GM23338 (cell line): ENCODE data around the gene DHRS7B. TPM values are rescaled to one million over a fixed set of nuclear protein-coding genes. Genes with fewer than 3 reads are reported as not detected.

Experiments used
- ATAC-seq: fragments of 200-7000 bp; cut with Tn5 transposase; 3 replicates; pipeline ENCODE4 v1.9.1; 2020
- DNase-seq: peaks from one replicate; pipeline ENCODE4 v3.0.0-alpha.2; 2015; ENCODE audit warnings: low spot score
- H2AFZ ChIP-seq: fragments of 200-600 bp; sonication (generic); 2 replicates; pipeline ENCODE4 v1.8.0; 2016; ENCODE audit warnings: antibody characterized with exemption, mild to moderate bottlenecking, moderate library complexity
- H3F3A ChIP-seq: fragments of 200-600 bp; sonication (generic); replicated peaks from 2 replicates; pipeline ENCODE4 v1.8.0; 2017; ENCODE audit warnings: antibody characterized with exemption, mixed run types, low read depth
- H3K27ac ChIP-seq: fragments of 200-600 bp; sonication (generic); 2 replicates; pipeline ENCODE4 v1.6.1; 2016; ENCODE audit warnings: low read depth
- H3K27me3 ChIP-seq: fragments of 200-600 bp; sonication (generic); 2 replicates; pipeline ENCODE4 v1.8.0; 2016; ENCODE audit warnings: mild to moderate bottlenecking, mixed run types, moderate library complexity; ENCODE audit not compliant: insufficient read depth
- H3K36me3 ChIP-seq: fragments of 200-600 bp; sonication (generic); 2 replicates; pipeline ENCODE4 v1.8.0; 2016; ENCODE audit warnings: mild to moderate bottlenecking; ENCODE audit not compliant: insufficient read depth
- H3K4me1 ChIP-seq: fragments of 200-600 bp; sonication (generic); 2 replicates; pipeline ENCODE4 v1.8.0; 2016; ENCODE audit warnings: mild to moderate bottlenecking, moderate library complexity; ENCODE audit not compliant: insufficient read depth
- H3K4me2 ChIP-seq: fragments of 200-600 bp; sonication (generic); 2 replicates; pipeline ENCODE4 v1.7.1; 2017; ENCODE audit warnings: mixed run types
- H3K4me3 ChIP-seq: fragments of 200-600 bp; sonication (generic); 2 replicates; pipeline ENCODE4 v1.6.1; 2016; ENCODE audit warnings: mixed run types
- H3K79me2 ChIP-seq: fragments of 200-600 bp; sonication (generic); replicated peaks from 2 replicates; pipeline ENCODE4 v1.8.0; 2017; ENCODE audit warnings: mild to moderate bottlenecking; ENCODE audit not compliant: insufficient read depth
- H3K9me2 ChIP-seq: fragments of 200-600 bp; sonication (generic); 2 replicates; pipeline ENCODE4 v1.8.0; 2017; ENCODE audit not compliant: insufficient read depth
- H4K20me1 ChIP-seq: fragments of 200-600 bp; sonication (generic); replicated peaks from 2 replicates; pipeline ENCODE4 v1.8.0; 2017; ENCODE audit warnings: mild to moderate bottlenecking; ENCODE audit not compliant: insufficient read depth
- H3K27ac Mint-ChIP-seq: 2 replicates; pipeline ENCODE4 v1.8.0; 2020; ENCODE audit warnings: inconsistent platforms, mild to moderate bottlenecking, moderate library complexity, mixed read lengths
- H3K27me3 Mint-ChIP-seq: 3 replicates; pipeline ENCODE4 v1.8.0; 2022; ENCODE audit warnings: low read depth, mild to moderate bottlenecking, moderate library complexity, mixed read lengths, inconsistent platforms; ENCODE audit not compliant: insufficient read depth, poor library complexity
- H3K36me3 Mint-ChIP-seq: 3 replicates; pipeline ENCODE4 v1.8.0; 2021; ENCODE audit warnings: low read depth, mild to moderate bottlenecking, inconsistent platforms, moderate library complexity, mixed read lengths
- H3K4me1 Mint-ChIP-seq: 3 replicates; pipeline ENCODE4 v1.8.0; 2020; ENCODE audit warnings: mild to moderate bottlenecking, inconsistent platforms, mixed read lengths
- H3K4me3 Mint-ChIP-seq: 3 replicates; pipeline ENCODE4 v1.8.0; 2021; ENCODE audit warnings: moderate library complexity, mild to moderate bottlenecking, inconsistent platforms, mixed read lengths
- H3K9me3 Mint-ChIP-seq: 3 replicates; pipeline ENCODE4 v1.8.0; 2020; ENCODE audit warnings: moderate library complexity, mild to moderate bottlenecking, inconsistent platforms, mixed read lengths
- CREB1 ChIP-seq: fragments of 250-450 bp; sonication (Bioruptor Pico); IDR thresholded peaks from 2 replicates; pipeline ENCODE4 v1.5.0; 2020; ENCODE audit warnings: low read depth, mild to moderate bottlenecking, moderate library complexity
- EZH2phosphoT487 ChIP-seq: fragments of 200-600 bp; sonication (generic); IDR thresholded peaks from one replicate; pipeline ENCODE4 v1.8.1; 2018; ENCODE audit warnings: antibody characterized with exemption; ENCODE audit not compliant: unreplicated experiment
- JUNB ChIP-seq: IDR thresholded peaks from one replicate; pipeline ENCODE4 v1.6.1; 2016; ENCODE audit warnings: antibody characterized with exemption; ENCODE audit not compliant: unreplicated experiment
- NANOG ChIP-seq: IDR thresholded peaks from 2 replicates; pipeline ENCODE4 v1.6.1; 2016; ENCODE audit warnings: antibody characterized with exemption, borderline replicate concordance
- STAT1 ChIP-seq: IDR thresholded peaks from one replicate; pipeline ENCODE4 v1.6.1; 2016; ENCODE audit warnings: antibody characterized with exemption; ENCODE audit not compliant: unreplicated experiment
- ZNF114 ChIP-seq: fragments of 250-450 bp; sonication (Bioruptor Pico); IDR thresholded peaks from 2 replicates; pipeline ENCODE4 v1.5.0; 2020; ENCODE audit warnings: mild to moderate bottlenecking, moderate library complexity
- polyA plus RNA-seq: library from polyadenylated mRNA; unstranded; fragments of >200 nt; fragmentation: Nextera tagmentation; extraction: Ambion mirVana; gene quantifications from 2 replicates; pipeline ENCODE4 v1.2.1, GENCODE V29; 2016
- total RNA-seq: library from RNA; depleted of rRNA; stranded (reverse); fragments of >200 nt; shearing (Covaris generic); gene quantifications from 2 replicates; pipeline ENCODE4 v1.2.3, GENCODE V29; 2014
- TF ChIP-seq, protein P1 (sequence below): fragments of 250-450 bp; sonication (Bioruptor Pico); IDR thresholded peaks from 2 replicates; pipeline ENCODE4 v1.5.0; 2020; ENCODE audit warnings: mild to moderate bottlenecking, moderate library complexity
- TF ChIP-seq, protein P2 (sequence below), 2 experiments: fragments of 200-600 bp in 1 of 2; sonication (generic) in 1 of 2; conservative IDR thresholded peaks; 2 replicates each; pipeline versions ENCODE4 v1.5.1 to v1.6.1; 2016 to 2017; ENCODE audit warnings: antibody characterized with exemption in 2 of 2, low read depth in 2 of 2, mild to moderate bottlenecking in 2 of 2, moderate library complexity in 1 of 2
- TF ChIP-seq, protein P3 (sequence below): IDR thresholded peaks from 2 replicates; pipeline ENCODE4 v1.6.1; 2016; ENCODE audit warnings: antibody characterized with exemption

The DHRS7B gene
- total and polyA plus RNA-seq, 2 experiments from 2014 or later: 26.6 to 27.9 TPM

DNA sequence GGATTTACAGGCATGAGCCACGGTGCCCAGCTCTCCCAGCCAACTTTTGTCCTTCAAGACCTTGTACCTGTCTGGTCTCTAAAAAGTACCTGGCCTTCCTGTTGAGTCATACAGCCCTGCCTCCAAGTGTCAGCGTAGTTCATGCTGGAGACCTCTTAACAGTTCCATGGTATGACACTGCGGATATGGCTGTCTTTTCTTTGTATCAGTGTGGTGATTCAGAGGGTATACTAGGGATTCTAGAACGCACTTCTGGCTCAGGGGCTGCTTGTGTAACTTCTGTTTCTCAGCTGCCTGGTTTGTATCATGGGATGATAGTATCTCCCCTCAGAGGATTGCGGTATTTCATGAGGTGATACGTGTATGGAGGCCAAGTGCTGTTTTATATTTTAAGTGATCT lies 89.2 kb downstream of the DHRS7B start:
- Histone ChIP-seq H3K9me2 (no peaks in the 10 kb centered on the region), H3K27ac (no peak overlapping the region), H2AFZ (no peak overlapping the region), H4K20me1 (peaks cover 33% of the 10 kb centered on the region), H3K36me3 (peaks cover 3% of the 10 kb centered on the region; the same call in 1 of the 2 replicates), H3K79me2 (peaks cover 41% of the 10 kb centered on the region), H3F3A (peaks cover 6% of the 10 kb centered on the region), H3K4me2 (peak overlapping the region; percentile 98), H3K4me1 (peaks cover 21% of the 10 kb centered on the region), H3K4me3 (peak overlapping the region; percentile 98; the same call in 1 of the 2 replicates), H3K27me3 (no peaks in the 10 kb centered on the region)
- DNase-seq (no peak), ATAC-seq (no peak)
- H3K4me3 Mint-ChIP-seq: peak overlapping the region; percentile 98
- no peaks in the 10 kb centered on the region for H3K36me3 Mint-ChIP-seq
- TF ChIP-seq, protein P1, sequence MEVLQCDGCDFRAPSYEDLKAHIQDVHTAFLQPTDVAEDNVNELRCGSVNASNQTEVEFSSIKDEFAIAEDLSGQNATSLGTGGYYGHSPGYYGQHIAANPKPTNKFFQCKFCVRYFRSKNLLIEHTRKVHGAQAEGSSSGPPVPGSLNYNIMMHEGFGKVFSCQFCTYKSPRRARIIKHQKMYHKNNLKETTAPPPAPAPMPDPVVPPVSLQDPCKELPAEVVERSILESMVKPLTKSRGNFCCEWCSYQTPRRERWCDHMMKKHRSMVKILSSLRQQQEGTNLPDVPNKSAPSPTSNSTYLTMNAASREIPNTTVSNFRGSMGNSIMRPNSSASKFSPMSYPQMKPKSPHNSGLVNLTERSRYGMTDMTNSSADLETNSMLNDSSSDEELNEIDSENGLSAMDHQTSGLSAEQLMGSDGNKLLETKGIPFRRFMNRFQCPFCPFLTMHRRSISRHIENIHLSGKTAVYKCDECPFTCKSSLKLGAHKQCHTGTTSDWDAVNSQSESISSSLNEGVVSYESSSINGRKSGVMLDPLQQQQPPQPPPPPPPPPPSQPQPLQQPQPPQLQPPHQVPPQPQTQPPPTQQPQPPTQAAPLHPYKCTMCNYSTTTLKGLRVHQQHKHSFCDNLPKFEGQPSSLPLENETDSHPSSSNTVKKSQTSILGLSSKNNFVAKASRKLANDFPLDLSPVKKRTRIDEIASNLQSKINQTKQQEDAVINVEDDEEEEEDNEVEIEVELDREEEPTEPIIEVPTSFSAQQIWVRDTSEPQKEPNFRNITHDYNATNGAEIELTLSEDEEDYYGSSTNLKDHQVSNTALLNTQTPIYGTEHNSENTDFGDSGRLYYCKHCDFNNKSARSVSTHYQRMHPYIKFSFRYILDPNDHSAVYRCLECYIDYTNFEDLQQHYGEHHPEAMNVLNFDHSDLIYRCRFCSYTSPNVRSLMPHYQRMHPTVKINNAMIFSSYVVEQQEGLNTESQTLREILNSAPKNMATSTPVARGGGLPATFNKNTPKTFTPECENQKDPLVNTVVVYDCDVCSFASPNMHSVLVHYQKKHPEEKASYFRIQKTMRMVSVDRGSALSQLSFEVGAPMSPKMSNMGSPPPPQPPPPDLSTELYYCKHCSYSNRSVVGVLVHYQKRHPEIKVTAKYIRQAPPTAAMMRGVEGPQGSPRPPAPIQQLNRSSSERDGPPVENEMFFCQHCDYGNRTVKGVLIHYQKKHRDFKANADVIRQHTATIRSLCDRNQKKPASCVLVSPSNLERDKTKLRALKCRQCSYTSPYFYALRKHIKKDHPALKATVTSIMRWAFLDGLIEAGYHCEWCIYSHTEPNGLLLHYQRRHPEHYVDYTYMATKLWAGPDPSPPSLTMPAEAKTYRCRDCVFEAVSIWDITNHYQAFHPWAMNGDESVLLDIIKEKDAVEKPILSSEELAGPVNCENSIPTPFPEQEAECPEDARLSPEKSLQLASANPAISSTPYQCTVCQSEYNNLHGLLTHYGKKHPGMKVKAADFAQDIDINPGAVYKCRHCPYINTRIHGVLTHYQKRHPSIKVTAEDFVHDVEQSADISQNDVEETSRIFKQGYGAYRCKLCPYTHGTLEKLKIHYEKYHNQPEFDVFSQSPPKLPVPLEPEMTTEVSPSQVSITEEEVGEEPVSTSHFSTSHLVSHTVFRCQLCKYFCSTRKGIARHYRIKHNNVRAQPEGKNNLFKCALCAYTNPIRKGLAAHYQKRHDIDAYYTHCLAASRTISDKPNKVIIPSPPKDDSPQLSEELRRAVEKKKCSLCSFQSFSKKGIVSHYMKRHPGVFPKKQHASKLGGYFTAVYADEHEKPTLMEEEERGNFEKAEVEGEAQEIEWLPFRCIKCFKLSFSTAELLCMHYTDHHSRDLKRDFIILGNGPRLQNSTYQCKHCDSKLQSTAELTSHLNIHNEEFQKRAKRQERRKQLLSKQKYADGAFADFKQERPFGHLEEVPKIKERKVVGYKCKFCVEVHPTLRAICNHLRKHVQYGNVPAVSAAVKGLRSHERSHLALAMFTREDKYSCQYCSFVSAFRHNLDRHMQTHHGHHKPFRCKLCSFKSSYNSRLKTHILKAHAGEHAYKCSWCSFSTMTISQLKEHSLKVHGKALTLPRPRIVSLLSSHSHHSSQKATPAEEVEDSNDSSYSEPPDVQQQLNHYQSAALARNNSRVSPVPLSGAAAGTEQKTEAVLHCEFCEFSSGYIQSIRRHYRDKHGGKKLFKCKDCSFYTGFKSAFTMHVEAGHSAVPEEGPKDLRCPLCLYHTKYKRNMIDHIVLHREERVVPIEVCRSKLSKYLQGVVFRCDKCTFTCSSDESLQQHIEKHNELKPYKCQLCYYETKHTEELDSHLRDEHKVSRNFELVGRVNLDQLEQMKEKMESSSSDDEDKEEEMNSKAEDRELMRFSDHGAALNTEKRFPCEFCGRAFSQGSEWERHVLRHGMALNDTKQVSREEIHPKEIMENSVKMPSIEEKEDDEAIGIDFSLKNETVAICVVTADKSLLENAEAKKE (CRISPR knock-in tag): no peak
- TF ChIP-seq JUNB (no peak), CREB1 (CRISPR knock-in tag) (no peak), NANOG (no peak), ZNF114 (no peak), STAT1 (no peak), EZH2phosphoT487 (no peak)
- TF ChIP-seq, protein P2, sequence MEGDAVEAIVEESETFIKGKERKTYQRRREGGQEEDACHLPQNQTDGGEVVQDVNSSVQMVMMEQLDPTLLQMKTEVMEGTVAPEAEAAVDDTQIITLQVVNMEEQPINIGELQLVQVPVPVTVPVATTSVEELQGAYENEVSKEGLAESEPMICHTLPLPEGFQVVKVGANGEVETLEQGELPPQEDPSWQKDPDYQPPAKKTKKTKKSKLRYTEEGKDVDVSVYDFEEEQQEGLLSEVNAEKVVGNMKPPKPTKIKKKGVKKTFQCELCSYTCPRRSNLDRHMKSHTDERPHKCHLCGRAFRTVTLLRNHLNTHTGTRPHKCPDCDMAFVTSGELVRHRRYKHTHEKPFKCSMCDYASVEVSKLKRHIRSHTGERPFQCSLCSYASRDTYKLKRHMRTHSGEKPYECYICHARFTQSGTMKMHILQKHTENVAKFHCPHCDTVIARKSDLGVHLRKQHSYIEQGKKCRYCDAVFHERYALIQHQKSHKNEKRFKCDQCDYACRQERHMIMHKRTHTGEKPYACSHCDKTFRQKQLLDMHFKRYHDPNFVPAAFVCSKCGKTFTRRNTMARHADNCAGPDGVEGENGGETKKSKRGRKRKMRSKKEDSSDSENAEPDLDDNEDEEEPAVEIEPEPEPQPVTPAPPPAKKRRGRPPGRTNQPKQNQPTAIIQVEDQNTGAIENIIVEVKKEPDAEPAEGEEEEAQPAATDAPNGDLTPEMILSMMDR (conservative IDR thresholded peaks at IDR 0.05; ENCODE audit: low read depth in 2 of 2): no peak
- TF ChIP-seq, protein P3, sequence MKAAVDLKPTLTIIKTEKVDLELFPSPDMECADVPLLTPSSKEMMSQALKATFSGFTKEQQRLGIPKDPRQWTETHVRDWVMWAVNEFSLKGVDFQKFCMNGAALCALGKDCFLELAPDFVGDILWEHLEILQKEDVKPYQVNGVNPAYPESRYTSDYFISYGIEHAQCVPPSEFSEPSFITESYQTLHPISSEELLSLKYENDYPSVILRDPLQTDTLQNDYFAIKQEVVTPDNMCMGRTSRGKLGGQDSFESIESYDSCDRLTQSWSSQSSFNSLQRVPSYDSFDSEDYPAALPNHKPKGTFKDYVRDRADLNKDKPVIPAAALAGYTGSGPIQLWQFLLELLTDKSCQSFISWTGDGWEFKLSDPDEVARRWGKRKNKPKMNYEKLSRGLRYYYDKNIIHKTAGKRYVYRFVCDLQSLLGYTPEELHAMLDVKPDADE: no peak
- H3K27ac Mint-ChIP-seq: no peak overlapping the region
- H3K27me3 Mint-ChIP-seq: peaks cover 5% of the 10 kb centered on the region
- H3K9me3 Mint-ChIP-seq: no peaks in the 10 kb centered on the region
- H3K4me1 Mint-ChIP-seq: peaks cover 35% of the 10 kb centered on the region
